IgD-negative memory B cell (primary cell): ENCODE measurements around the gene AKR1C8. TPM values are rescaled to one million over a fixed set of nuclear protein-coding genes. Genes with fewer than 3 reads are reported as not detected.

Source experiments
- H3K27ac Mint-ChIP-seq, 3 donors: one replicate each; pipeline ENCODE4 v1.8.0; 2020 to 2022; ENCODE audit warnings: mild to moderate bottlenecking in 3 of 3, mixed read lengths in 3 of 3, moderate library complexity in 1 of 3
- H3K27me3 Mint-ChIP-seq: one replicate; pipeline ENCODE4 v1.8.0; 2021; ENCODE audit warnings: mixed read lengths
- H3K36me3 Mint-ChIP-seq: one replicate; pipeline ENCODE4 v1.8.0; 2020; ENCODE audit warnings: mild to moderate bottlenecking, mixed read lengths
- H3K4me1 Mint-ChIP-seq, 3 donors: one replicate each; pipeline ENCODE4 v1.8.0; 2020 to 2022; ENCODE audit warnings: mixed read lengths in 3 of 3, mild to moderate bottlenecking in 1 of 3
- H3K4me3 Mint-ChIP-seq, 4 donors: one replicate each; pipeline ENCODE4 v1.8.0; 2020 to 2022; ENCODE audit warnings: mild to moderate bottlenecking in 4 of 4, mixed read lengths in 4 of 4, moderate library complexity in 3 of 4
- H3K9me3 Mint-ChIP-seq, 3 donors: one replicate each; pipeline ENCODE4 v1.8.0; 2020 to 2021; ENCODE audit warnings: mixed read lengths in 3 of 3, mild to moderate bottlenecking in 1 of 3
- polyA plus RNA-seq: library from polyadenylated mRNA; unstranded; fragments of 300-500 nt; fragmentation: Illumina TruSeq; gene quantifications from one replicate; pipeline ENCODE4 v1.2.3, GENCODE V29; 2021

The AKR1C8 gene
- polyA plus RNA-seq, 1 donor from 2014 or later = not detected

- Mint-ChIP-seq H3K4me1 (no peaks in the 10 kb centered on the region), H3K27me3 (peaks cover 5% of the 10 kb centered on the region), H3K9me3 (peaks cover 0 to 7% (median 2%) of the 10 kb centered on the region in 3 donors), H3K27ac (no peak overlapping the region), H3K4me3 (no peak overlapping the region), H3K36me3 (no peaks in the 10 kb centered on the region)
These were observed 77.0 kb downstream of the AKR1C8 start for GRCh38 chr10:5107860-5108526.

DNA sequence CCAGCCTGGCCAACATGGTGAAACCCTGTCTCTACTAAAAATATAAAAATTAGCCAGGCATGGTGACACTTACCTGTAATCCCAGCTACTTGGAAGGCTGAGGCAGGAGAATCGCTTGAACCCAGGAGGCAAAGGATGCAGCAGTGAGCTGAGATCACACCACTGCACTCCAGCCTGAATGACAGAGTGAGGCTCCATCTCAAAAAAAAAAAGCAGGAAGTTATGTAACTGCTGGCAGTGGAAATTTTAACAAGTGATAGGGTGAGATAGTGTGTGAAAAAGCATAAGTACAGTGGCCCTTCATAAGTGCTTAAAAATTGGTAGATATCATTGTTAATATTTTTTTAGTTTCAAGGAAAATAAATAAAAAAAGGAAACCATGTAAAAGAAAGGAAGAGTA lies 78.4 kb downstream of the AKR1C8 start:
- peaks cover 0 to 3% (median 0%) of the 10 kb centered on the region in 3 donors for H3K9me3 Mint-ChIP-seq
- H3K27ac Mint-ChIP-seq = no peak overlapping the region
- H3K36me3 Mint-ChIP-seq = no peaks in the 10 kb centered on the region
- H3K4me1 Mint-ChIP-seq = no peaks in the 10 kb centered on the region
- no peak overlapping the region for H3K4me3 Mint-ChIP-seq
- H3K27me3 Mint-ChIP-seq = peaks cover 5% of the 10 kb centered on the region

GRCh38 chr10:5105626-5106025 lies 79.3 kb downstream of the AKR1C8 start:
- Mint-ChIP-seq H3K27me3 (peaks cover 5% of the 10 kb centered on the region), H3K36me3 (no peaks in the 10 kb centered on the region), H3K4me3 (peak overlapping the region in 1 of 4 donors; percentile 48), H3K4me1 (no peaks in the 10 kb centered on the region), H3K9me3 (peaks cover 0 to 1% (median 0%) of the 10 kb centered on the region in 3 donors), H3K27ac (no peak overlapping the region)

Other genes starting within 250 kb of the AKR1C8 start
- not detected for gene AKR1C1, start 221.7 kb downstream of the AKR1C8 start, polyA plus RNA-seq
- not detected for gene AKR1C2, start 181.3 kb downstream of the AKR1C8 start, polyA plus RNA-seq
- gene AKR1C3, start 90.7 kb downstream of the AKR1C8 start, polyA plus RNA-seq = 1.6 TPM
- gene AKR1C4, start 11.7 kb upstream of the AKR1C8 start, polyA plus RNA-seq = not detected
- gene UCN3, start 179.8 kb upstream of the AKR1C8 start, polyA plus RNA-seq = not detected
- gene TUBAL3, start 219.7 kb upstream of the AKR1C8 start, polyA plus RNA-seq = not detected
- 3.7 TPM for gene NET1, start 227.4 kb upstream of the AKR1C8 start, polyA plus RNA-seq